ENCODE data around the gene C11orf98.

- TF ChIP-seq, protein P1, sequence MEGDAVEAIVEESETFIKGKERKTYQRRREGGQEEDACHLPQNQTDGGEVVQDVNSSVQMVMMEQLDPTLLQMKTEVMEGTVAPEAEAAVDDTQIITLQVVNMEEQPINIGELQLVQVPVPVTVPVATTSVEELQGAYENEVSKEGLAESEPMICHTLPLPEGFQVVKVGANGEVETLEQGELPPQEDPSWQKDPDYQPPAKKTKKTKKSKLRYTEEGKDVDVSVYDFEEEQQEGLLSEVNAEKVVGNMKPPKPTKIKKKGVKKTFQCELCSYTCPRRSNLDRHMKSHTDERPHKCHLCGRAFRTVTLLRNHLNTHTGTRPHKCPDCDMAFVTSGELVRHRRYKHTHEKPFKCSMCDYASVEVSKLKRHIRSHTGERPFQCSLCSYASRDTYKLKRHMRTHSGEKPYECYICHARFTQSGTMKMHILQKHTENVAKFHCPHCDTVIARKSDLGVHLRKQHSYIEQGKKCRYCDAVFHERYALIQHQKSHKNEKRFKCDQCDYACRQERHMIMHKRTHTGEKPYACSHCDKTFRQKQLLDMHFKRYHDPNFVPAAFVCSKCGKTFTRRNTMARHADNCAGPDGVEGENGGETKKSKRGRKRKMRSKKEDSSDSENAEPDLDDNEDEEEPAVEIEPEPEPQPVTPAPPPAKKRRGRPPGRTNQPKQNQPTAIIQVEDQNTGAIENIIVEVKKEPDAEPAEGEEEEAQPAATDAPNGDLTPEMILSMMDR (IDR thresholded peaks at IDR 0.05), result no peak
- TF ChIP-seq POLR2A (IDR thresholded peaks at IDR 0.05) (no peak), EP300 (IDR thresholded peaks at IDR 0.05) (no peak)
Observed at GRCh38 chr11:62707277-62707861, 42.4 kb upstream of the C11orf98 start, which contains the start of the genes BSCL2 and GNG3.
